Measurements from ENCODE around the gene NTN3. TPM values are rescaled to one million over a fixed set of nuclear protein-coding genes. Genes with fewer than 3 reads are reported as not detected.

Gene NTN3
- total RNA-seq, 1 donor from 2014 or later: not detected

DNA sequence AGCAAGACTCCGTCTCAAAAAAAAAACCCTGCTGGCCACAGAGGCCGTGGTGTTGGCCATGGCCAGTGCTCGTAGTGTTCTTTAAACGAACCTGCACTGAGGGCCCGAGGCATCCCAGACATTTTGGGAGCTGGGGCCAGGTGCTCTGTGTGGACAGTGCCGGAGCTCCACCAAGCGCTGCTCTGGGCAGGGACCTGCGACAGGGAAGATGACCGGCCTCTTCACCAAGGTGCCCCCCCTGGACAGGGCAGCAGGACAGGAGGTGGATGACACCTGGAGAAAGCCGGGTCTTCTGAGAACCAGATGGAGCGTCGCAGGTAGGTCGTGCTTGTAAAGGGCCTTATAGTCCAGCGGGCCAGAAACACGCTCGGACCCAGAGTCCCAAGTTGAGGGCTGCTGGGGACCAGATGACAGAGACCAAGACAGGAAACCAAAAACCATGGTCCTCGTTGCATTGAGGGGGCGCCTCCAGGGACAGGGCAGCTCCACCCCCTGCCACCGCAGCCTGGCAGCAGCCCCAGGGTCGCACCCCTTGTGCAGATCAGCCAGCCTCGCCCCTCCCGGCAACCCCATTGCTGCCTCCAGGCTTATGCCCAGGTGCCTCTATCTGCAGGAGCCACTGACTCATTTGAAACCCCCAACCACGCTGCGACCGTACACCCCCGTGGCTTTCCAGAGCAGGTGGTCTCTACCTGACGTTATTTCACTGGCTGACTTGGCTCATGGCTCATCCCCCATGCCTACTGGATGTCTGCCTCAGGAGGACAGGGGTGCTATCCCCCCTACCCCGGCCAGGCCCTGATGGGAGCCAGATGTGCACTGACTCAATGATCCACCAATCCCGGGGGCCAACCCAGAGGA lies 4.2 kb upstream of the NTN3 start:
- no peak for DNase-seq (ENCODE audit: low read depth, low spot score)

DNA sequence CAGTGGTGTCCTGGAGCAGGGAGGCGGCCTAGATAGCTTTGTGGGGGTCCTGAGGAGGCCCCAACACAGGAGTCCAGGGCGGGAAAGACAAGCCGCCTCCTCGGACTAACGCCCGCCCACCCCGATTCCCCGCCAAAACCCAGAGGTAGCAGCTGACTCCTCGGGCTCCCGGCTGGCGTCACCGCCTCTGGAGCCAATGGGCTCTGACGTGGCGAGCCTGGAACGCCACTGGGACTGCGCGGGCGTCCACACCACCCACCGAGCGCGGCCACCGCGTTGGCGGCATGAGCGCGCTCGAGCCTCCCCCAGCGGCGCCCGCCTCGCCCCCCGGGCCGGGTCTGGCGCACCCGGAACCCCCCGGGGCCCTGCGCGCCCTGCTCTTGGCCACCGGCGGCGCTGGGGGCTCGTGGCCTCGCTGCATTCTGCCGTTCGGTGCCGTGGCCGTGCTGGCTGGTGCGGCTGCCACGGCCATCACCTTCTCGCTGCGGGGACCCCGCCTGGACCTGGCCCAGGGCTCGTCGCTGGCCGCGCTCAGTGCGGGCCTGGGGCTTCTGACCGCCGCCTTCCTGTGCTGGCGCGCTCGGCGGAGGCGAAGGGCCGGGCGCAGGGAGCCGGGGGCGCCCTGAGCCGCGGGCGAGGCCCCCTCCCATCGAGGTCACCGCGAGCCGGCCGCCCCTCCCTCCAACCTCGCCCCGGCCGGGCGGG lies 3.4 kb upstream of the NTN3 start:
- DNase-seq (ENCODE audit: low read depth, low spot score): no peak

DNA sequence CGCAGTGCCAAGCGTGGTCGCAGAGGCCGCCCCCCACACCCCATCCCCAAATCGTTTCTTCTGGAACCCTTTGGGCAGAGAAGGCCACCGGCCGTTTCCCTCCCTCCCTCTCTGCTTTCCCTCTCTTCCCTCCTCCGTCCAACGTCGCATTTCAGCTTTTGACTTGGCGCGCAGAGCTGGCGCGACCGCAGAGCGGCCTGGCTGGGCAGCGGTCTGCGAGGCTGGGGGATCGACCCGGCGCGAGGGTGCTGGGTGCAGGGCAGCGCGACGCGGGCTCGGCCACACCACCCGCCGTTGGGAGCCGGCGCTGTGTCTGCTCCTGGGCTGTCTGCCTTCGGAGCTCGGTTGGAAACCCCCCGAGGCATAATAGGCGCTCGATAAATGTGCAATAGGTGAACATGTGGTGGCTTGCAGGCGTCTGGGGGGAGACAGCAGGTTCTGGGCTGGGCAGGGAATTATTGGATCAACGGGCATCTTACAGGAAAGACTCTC lies 2.8 kb upstream of the NTN3 start:
- DNase-seq (ENCODE audit: low read depth, low spot score): no peak

DNA sequence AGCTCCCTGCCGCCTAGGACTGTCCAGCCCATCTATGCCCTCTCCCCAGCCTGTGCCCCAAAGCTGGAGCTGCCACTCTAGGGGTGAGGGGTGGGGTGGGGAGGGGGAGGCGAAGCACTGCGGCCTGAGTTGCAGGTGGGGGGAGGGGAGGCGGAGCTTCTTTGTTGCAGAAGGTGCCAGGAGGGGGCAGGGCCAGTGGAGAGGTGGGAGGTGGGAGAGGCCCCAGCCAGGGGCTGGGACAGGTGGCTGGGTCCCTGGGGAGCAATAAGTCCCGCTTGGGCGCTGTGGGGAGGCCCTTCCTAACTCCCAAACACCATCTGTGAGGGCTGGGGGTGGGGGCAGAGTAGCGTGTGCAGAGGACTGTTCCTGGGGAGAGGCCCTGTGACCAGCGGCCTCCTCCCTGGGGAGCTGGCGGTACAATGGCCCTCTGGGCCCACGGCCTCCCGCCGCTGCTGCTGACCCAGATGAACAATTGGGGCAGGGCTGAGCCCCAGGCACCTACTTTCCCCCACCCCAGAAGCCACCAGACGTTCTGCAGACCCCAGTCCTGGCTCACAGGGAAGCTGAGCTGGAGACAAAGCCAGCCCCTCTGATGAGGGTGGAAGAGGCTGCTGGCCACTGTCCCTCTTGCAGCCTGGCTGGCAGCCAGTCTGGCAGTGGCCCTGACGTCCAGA lies 2.2 kb upstream of the NTN3 start:
- no peak for DNase-seq (ENCODE audit: low read depth, low spot score)

- DNase-seq (ENCODE audit: low read depth, low spot score): no peak
Measured at GRCh38 chr16:2469399-2470233, 1.5 kb upstream of the NTN3 start.

- no peak for DNase-seq (ENCODE audit: low read depth, low spot score)
Measured at GRCh38 chr16:2470234-2470601, 879 bp upstream of the NTN3 start.

DNA sequence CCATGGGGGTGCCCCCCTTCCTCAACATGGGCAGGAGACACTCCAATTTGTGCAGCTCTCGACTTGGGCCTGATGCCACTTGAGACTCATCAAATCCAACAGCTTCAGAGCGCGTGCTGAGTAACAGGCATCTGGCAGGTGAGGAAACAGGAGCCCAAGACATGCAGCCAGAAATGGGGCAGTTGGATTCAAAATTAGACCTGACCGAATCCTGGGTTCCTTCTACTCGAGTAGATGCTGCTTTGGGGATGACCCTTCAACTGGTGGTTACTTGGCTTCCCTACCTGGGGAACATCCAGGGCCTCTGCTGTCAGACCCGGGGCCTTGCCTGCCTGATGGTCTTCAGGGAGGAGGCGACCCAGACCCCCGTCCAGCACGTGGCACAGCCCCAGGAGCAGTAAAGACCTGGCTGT lies 488 bp upstream of the NTN3 start:
- no peak for DNase-seq (ENCODE audit: low read depth, low spot score)

- DNase-seq (ENCODE audit: low read depth, low spot score): no peak
Measured at GRCh38 chr16:2471653-2472487, 773 bp downstream of the NTN3 start.

DNA sequence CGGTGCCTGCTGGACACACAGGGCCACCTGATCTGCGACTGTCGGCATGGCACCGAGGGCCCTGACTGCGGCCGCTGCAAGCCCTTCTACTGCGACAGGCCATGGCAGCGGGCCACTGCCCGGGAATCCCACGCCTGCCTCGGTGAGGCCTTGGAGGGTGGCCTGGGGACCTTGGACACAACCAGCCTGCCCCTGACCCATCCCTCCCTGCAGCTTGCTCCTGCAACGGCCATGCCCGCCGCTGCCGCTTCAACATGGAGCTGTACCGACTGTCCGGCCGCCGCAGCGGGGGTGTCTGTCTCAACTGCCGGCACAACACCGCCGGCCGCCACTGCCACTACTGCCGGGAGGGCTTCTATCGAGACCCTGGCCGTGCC lies 1.4 kb downstream of the NTN3 start:
- DNase-seq (ENCODE audit: low read depth, low spot score): no peak

GRCh38 chr16:2472885-2473445 lies 1.9 kb downstream of the NTN3 start:
- no peak for DNase-seq (ENCODE audit: low read depth, low spot score)

DNA sequence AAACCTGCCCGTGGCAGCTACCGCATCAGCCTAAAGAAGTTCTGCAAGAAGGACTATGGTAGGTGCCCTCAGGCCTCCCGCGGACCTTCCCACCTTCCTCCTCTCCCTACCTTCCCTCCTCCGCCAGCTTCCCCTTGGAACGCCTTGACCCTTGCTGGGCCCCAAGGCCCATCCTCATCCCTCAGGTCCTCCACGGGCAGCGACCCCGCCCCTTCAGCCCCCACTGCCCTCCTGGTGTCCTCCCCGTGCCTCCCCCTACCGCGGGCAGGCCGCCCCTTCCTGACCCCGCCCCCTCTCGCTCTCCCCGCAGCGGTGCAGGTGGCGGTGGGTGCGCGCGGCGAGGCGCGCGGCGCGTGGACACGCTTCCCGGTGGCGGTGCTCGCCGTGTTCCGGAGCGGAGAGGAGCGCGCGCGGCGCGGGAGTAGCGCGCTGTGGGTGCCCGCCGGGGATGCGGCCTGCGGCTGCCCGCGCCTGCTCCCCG lies 2.4 kb downstream of the NTN3 start:
- DNase-seq (ENCODE audit: low read depth, low spot score): no peak

DNA sequence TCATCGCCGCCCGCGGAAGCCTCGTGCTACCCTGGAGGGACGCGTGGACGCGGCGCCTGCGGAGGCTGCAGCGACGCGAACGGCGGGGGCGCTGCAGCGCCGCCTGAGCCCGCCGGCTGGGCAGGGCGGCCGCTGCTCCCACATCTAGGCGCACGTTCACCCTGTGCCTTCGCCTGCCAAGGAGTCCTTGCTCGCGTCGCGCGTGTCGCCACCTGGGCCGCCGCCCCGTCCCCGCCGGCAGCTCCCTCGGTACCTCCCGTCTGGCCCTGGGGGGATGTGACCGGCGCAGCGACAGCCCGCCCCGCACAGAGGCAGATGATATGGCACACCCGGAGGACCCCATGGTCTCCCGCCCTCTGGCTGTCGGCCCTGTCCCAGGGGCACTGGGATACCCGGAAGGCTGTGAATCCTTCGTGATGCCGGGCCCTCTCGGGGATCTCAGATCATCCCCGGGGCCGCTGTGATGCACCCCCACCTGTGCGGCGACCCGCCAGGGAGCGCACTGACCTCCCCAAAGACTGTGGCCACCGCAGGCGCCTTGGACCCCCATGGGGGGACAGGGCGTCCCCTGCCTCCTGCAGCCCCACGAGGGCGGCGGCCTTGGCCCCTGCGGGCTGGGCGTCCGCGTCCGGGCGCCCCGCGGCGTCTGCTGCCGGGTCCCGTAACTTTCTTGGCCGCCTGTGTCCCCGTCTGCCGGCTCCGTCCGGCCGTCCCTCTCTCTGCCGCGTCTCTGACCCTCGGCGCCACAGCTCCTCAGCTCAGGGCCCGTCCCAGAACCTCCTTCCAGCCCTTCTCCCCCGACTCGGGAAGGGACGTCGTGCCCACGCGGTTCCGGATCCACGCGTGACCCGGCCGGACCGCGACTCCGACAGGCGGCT lies 3.1 kb downstream of the NTN3 start:
- no peak for DNase-seq (ENCODE audit: low read depth, low spot score)

GRCh38 chr16:2474877-2475412 lies 3.8 kb downstream of the NTN3 start, which contains the start of gene TBC1D24:
TBC1D24 (plus strand) TSS chr16:2475127; CDS start chr16:2496149, 21,022 bp downstream.
- DNase-seq (ENCODE audit: low read depth, low spot score): peak; percentile 11

- DNase-seq (ENCODE audit: low read depth, low spot score): no peak
Measured at GRCh38 chr16:2475413-2476344, 4.6 kb downstream of the NTN3 start.

- DNase-seq (ENCODE audit: low read depth, low spot score): no peak
Measured at GRCh38 chr16:2476345-2476720, 5.2 kb downstream of the NTN3 start.

GRCh38 chr16:2476741-2477140 lies 5.6 kb downstream of the NTN3 start:
- no peak for DNase-seq (ENCODE audit: low read depth, low spot score)

DNA sequence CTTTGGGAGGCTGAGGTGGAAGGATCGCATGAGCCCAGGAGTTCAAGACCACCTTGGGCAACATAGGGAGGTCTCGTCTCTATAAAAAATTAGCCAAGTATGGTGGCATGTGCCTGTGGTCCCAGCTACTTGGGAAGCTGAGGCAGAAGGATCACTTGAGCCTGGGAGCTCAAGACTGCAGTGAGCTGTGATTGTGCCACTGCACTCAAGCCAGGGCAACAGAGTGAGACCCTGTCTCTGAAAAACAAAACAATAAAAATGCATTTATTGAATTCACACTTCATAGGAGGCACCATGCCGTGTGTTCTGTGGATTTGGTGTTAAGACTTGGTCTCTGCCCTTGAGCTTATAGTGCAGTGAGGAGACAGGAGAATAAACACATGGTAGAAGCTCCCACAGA lies 6.2 kb downstream of the NTN3 start:
- no peak for DNase-seq (ENCODE audit: low read depth, low spot score)

Data from pulmonary artery endothelial cell (primary cell).